Diencephalon (tissue), 1 donor: Measurements from ENCODE around the gene INHBA. TPM values are rescaled to one million over a fixed set of nuclear protein-coding genes. Genes with fewer than 3 reads are reported as not detected.

Experiments used
- total RNA-seq: library from RNA; depleted of rRNA; stranded (reverse); fragments of >200 nt; gene quantifications from one replicate; pipeline ENCODE4 v1.2.3, GENCODE V29; 2014

INHBA gene
- total RNA-seq = 12.7 TPM

DNA sequence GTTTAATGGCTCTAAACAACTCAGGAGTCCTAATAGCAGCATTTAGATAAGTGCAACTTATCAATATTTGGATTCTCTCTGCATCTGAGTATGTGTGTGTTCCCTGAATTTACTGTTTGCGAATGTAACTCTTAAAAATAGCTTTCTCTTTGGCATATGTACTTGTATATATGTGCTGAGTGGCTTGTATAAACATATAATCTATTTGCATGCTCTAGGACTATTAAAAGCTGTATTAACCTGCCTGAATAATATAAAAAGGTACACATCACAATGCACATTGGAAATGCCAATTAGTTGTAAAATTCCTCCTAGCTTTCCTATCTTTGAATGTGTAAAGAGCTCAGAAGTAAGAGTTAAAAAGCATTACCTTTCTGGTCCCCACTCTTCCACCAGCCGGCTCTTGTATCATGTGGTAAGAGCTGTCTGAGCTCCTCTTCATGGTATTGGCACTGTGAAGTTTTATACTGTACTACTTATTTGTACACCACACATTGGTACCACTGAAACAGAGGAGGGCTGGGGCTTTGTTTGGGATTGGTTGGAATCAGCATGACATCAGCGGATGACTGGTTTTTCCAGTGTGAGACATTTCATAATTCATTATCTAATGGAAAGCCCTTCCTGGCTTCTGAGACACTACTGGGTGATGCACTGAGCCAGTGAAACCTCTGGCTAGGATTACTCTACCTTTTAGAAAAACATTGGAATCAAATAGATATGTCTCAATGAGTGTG lies at the start of gene INHBA:
Gene INHBA (minus strand): TSS at position 456 of the 737 bp plus-strand sequence. CDS start 2,716 bp downstream, outside the sequence.

